ENCODE data around the gene PXMP2.

DNA sequence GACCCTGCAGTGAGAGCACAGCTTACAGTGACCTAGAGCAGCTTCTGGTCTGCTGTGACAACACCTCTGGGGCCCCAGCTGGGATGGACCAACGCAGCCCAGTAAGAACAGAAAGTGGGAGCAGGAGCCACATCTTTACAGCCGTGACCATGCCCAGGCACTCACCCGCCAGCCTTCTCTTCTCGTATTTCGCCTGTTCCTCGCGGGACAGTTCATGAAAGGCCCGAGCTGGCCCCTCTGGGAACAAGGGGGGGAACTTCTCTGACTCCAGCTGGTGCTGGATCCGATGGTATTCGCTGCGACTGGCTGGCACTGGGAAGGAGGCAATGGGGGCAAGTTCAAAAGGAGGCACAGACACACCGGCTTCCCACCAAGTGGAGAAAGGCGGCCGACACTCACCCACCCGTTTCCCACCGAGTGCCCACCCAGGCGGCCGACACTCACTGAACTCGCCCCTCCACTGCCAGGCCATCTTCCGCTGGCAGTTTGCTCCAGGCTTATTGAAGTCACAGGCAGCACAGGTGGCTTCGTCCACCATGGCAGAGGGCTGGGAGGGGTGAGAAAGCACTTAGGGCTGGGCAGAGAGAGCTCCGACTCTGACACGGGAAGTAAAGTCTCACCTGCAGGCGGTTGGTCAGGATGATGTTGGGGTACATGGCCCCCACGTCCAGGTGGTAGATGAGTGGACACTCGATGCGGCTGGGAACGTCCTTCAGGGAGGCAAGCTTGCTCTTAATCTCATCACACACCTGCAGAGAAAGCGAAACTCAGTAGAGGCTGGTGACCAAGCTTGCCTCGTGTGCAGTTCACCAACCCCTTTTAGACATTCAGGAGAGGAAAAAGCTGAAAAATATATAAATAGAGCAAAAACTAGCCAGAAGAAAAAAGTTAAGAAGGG lies 18.9 kb upstream of the PXMP2 start:
- no peak for TF ChIP-seq CTCF (IDR thresholded peaks at IDR 0.05)
- TF ChIP-seq POLR2AphosphoS5 (IDR thresholded peaks at IDR 0.05) = no peak
- TF ChIP-seq EP300 (IDR thresholded peaks at IDR 0.05) = no peak
- TF ChIP-seq POLR2A (IDR thresholded peaks at IDR 0.05; ENCODE audit: low read depth) = no peak

Measured in esophagus muscularis mucosa (tissue), 4 donors.